Suppressor macrophage treated with lipopolysaccharide for 4 hours (primary cell): ENCODE results near the gene RASAL3.
"Not testable (repeated sequence)": the region's sequence is repeated elsewhere in the genome, so short reads cannot be mapped to it uniquely, and the experiment has no call there.

Experiments
- DNase-seq: peaks from one replicate; pipeline ENCODE4 v3.0.0-alpha.2; 2020

The RASAL3 gene

DNA sequence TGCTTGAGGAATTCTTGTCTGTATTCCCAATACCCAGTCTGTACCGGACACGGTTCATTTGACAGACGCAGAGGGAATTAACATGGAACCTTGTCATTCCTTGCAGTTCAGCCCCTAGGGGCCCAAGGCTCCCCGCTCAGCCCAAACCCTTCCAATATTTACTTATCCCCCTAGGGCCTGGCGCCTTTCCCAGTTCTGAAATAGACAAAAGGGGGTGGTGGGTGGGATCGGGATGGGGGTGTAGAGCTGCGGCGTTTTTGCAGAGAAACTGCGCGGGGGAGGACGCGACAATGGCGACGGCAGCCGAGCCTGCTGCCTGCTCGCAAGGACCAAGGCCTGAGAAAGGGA lies 46.1 kb downstream of the RASAL3 start:
- no peak for DNase-seq

GRCh38 chr19:15417699-15418098 lies 46.6 kb downstream of the RASAL3 start:
- DNase-seq: peak; percentile 12

GRCh38 chr19:15412832-15413231 lies 51.5 kb downstream of the RASAL3 start:
- DNase-seq: no peak

- DNase-seq: not testable (repeated sequence)
Measured at GRCh38 chr19:15411351-15411750, 53.0 kb downstream of the RASAL3 start.

DNA sequence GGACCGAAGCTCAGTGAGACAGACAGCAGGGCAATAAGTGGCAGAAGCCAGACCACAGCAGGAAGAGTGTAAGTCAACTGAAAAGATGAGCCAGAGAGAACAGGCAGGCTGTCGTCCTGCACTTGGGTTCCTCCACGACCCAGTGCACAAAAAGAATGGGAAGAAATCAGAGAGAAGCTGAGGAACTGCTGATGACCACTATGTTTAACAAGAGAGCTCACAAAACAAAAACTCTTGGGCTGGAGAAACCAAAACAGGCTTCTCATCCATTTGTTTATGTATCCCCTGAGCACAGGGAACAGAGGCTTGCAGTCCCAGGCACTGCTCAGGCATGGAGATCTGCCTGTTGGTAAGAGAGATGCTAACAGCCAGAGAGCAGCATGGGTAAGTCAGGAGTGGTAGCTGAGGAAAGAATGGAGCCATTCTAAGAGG lies 59.5 kb downstream of the RASAL3 start:
- DNase-seq: no peak

- DNase-seq: no peak
Measured at GRCh38 chr19:15404097-15404779, 60.1 kb downstream of the RASAL3 start.

DNA sequence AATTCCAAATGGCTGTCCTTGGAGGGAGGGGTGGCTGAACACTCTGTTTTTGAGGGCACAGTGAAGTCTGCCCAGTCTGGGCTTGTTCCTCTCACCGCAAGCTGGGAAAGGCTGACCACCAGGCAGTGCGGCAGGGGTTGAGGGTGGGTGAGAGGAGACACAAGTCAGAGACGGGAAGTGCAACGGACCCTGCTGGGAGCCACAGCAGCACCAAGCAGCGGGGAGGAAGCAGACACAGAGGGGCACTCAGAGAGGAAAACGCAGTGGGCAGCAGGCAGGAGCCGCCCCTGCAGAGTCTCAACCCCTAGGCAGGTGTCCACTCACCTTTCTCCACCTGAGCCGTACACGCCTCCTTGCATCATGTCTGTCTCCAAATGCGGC lies 61.2 kb downstream of the RASAL3 start:
- DNase-seq: no peak

- DNase-seq: no peak
Measured at GRCh38 chr19:15402411-15403150, 61.8 kb downstream of the RASAL3 start.
